ENCODE data around the gene MRAP. TPM values are rescaled to one million over a fixed set of nuclear protein-coding genes. Genes with fewer than 3 reads are reported as not detected.
A peak's percentile ranks its signal among the peaks of the same experiment; 100 is the strongest.

The MRAP gene
- total and polyA plus RNA-seq, 2 donors from 2014 or later, result not detected

DNA sequence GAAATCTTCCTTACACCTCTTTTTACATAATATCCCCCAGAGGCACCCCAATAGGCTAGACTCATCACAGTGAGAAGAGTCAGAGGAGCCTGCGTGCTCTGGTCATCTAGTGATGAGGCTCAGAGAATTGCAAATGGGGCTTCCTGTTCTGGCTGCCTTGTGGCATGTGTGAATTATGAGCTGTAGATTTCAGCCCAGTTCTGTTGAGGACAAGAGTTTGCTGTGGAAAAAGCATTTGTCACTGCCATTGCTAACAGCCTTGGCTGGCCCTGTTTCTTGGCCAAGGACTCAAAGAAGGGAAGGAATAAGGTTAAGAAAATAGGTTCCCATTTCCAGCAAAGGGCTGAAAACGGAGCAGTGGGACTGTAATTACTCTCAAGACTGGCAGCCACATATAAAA is 30.7 kb downstream of the MRAP start:
- H3K9me3 ChIP-seq (ENCODE audit: control insufficient read depth in 2 of 3, insufficient read depth in 1 of 3, low read length in 3 of 3), result no peaks in the 10 kb centered on the region
- TF ChIP-seq, protein P1, sequence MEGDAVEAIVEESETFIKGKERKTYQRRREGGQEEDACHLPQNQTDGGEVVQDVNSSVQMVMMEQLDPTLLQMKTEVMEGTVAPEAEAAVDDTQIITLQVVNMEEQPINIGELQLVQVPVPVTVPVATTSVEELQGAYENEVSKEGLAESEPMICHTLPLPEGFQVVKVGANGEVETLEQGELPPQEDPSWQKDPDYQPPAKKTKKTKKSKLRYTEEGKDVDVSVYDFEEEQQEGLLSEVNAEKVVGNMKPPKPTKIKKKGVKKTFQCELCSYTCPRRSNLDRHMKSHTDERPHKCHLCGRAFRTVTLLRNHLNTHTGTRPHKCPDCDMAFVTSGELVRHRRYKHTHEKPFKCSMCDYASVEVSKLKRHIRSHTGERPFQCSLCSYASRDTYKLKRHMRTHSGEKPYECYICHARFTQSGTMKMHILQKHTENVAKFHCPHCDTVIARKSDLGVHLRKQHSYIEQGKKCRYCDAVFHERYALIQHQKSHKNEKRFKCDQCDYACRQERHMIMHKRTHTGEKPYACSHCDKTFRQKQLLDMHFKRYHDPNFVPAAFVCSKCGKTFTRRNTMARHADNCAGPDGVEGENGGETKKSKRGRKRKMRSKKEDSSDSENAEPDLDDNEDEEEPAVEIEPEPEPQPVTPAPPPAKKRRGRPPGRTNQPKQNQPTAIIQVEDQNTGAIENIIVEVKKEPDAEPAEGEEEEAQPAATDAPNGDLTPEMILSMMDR (IDR thresholded peaks at IDR 0.05; ENCODE audit: borderline replicate concordance, extremely low read depth, insufficient read depth), result no peak
- peak overlapping the region; percentile 67 to 88 for H3K27ac ChIP-seq (ENCODE audit: low read depth in 2 of 2, low read length in 2 of 2)
- H3K36me3 ChIP-seq (ENCODE audit: control insufficient read depth in 2 of 3, insufficient read depth in 3 of 3, low read length in 3 of 3), result peaks cover 14 to 24% (median 15%) of the 10 kb centered on the region in 3 donors
- FAIRE-seq (no peak), DNase-seq (peak in 3 of 5 donors; percentile 26 to 89 (median 53))
- H3K4me3 ChIP-seq (ENCODE audit: low read length in 3 of 3), result no peak overlapping the region
- H3K9ac ChIP-seq (ENCODE audit: low read length in 3 of 3), result no peak overlapping the region
- intact Hi-C loops (cut with DNase I), result no loop called here
- no peaks in the 10 kb centered on the region for H3K4me1 ChIP-seq (ENCODE audit: control insufficient read depth in 2 of 3, insufficient read depth in 2 of 3, low read depth in 1 of 3, low read length in 3 of 3)
- no peaks in the 10 kb centered on the region for H3K27me3 ChIP-seq (ENCODE audit: control insufficient read depth, insufficient read depth, low read length)

DNA sequence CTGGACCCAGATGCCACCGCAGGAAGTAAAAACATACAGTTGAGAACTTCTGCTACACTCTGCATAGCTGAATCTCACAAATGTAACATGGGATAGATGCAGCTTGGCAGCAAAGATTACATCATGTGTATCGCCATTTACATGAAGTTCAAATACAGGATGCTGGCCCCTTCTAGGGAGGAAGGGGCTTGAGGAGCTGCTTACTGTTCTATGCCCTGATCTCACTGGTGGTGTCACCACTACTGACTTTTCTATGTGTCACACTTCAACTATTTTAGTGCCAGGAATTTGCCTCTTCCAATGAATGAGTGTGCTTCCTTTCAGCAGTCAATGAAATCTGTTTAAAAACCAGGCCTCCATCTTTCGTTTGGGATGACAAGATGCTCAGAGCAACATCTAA is 31.1 kb downstream of the MRAP start:
- H3K27me3 ChIP-seq (ENCODE audit: control insufficient read depth, insufficient read depth, low read length), result no peaks in the 10 kb centered on the region
- H3K27ac ChIP-seq (ENCODE audit: low read depth in 2 of 2, low read length in 2 of 2), result peak overlapping the region in 1 of 2 donors; percentile 88
- DNase-seq, result no peak
- TF ChIP-seq, protein P1 (IDR thresholded peaks at IDR 0.05; ENCODE audit: borderline replicate concordance, extremely low read depth, insufficient read depth), result no peak
- intact Hi-C loops (cut with DNase I), result no loop called here
- no peaks in the 10 kb centered on the region for H3K4me1 ChIP-seq (ENCODE audit: control insufficient read depth in 2 of 3, insufficient read depth in 2 of 3, low read depth in 1 of 3, low read length in 3 of 3)
- H3K4me3 ChIP-seq (ENCODE audit: low read length in 3 of 3), result no peak overlapping the region
- no peaks in the 10 kb centered on the region for H3K9me3 ChIP-seq (ENCODE audit: control insufficient read depth in 2 of 3, insufficient read depth in 1 of 3, low read length in 3 of 3)
- peaks cover 10 to 24% (median 13%) of the 10 kb centered on the region in 3 donors for H3K36me3 ChIP-seq (ENCODE audit: control insufficient read depth in 2 of 3, insufficient read depth in 3 of 3, low read length in 3 of 3)
- FAIRE-seq, result no peak
- H3K9ac ChIP-seq (ENCODE audit: low read length in 3 of 3), result no peak overlapping the region

DNA sequence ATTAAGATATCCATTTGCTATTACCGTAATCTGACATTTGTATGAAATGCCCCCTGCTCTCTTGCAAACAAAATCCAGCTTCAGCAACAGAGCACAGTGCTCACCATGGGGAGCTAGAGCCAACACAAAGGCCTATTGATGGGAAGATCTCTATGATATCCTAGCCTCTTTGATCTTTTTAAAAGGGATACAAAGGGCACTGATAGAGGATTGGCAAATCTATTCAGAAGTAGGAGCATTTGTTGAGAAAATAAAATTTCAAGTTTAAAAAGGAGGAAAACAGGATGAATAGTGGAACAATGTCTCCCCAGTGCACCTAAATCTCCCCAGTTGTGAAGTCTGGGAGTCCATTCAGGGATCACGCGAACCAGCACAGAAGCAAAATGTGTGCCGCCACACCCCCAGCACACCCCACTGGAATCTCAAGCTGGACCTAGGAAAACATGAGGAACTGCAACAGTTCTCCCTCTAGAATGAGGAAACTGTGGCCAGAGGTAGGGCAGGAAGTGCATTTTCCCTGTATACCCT is 32.2 kb downstream of the MRAP start:
- no peak for FAIRE-seq
- no peak for DNase-seq
- Histone ChIP-seq H3K9me3 (ENCODE audit: control insufficient read depth in 2 of 3, insufficient read depth in 1 of 3, low read length in 3 of 3) (no peaks in the 10 kb centered on the region), H3K4me3 (ENCODE audit: low read length in 3 of 3) (no peak overlapping the region), H3K27me3 (ENCODE audit: control insufficient read depth, insufficient read depth, low read length) (no peaks in the 10 kb centered on the region), H3K27ac (ENCODE audit: low read depth in 2 of 2, low read length in 2 of 2) (no peak overlapping the region), H3K36me3 (ENCODE audit: control insufficient read depth in 2 of 3, insufficient read depth in 3 of 3, low read length in 3 of 3) (peaks cover 6 to 28% (median 13%) of the 10 kb centered on the region in 3 donors), H3K4me1 (ENCODE audit: control insufficient read depth in 2 of 3, insufficient read depth in 2 of 3, low read depth in 1 of 3, low read length in 3 of 3) (no peaks in the 10 kb centered on the region), H3K9ac (ENCODE audit: low read length in 3 of 3) (no peak overlapping the region)
- TF ChIP-seq, protein P1 (IDR thresholded peaks at IDR 0.05; ENCODE audit: borderline replicate concordance, extremely low read depth, insufficient read depth), result no peak
- intact Hi-C loops (cut with DNase I), result no loop called here
